OCI-LY7 (cell line): Measurements from ENCODE around the gene CD320.

Source experiments
- CTCF ChIP-seq: fragments of 200-600 bp; sonication (generic); conservative IDR thresholded peaks from 2 replicates; pipeline ENCODE4 v1.5.1; 2014; ENCODE audit warnings: mild to moderate bottlenecking, antibody characterized with exemption, low read length, moderate library complexity, mixed read lengths
- EZH2phosphoT487 ChIP-seq: fragments of 200-600 bp; sonication (generic); IDR thresholded peaks from 2 replicates; pipeline ENCODE4 v1.6.1; 2018; ENCODE audit warnings: low read depth, borderline replicate concordance, mild to moderate bottlenecking, mixed run types, antibody characterized with exemption, low read length, moderate library complexity, mixed read lengths

GRCh38 chr19:8254286-8255001 is 53.7 kb downstream of the CD320 start:
- TF ChIP-seq EZH2phosphoT487: no peak
- TF ChIP-seq CTCF: no peak
